NCI-H2107 treated with DMSO at 0.1 percent for 48 hours (cell line): ENCODE data around the gene TSFM.
"Not testable (repeated sequence)": the region's sequence is repeated elsewhere in the genome, so short reads cannot be mapped to it uniquely, and the experiment has no call there.

Experiments used
- DNase-seq: peaks from one replicate; lab custom pipeline; 2025; ENCODE audit not compliant: unreplicated experiment; lab: John Stamatoyannopoulos, UW

Gene TSFM

GRCh38 chr12:57813971-57814772 lies 31.6 kb downstream of the TSFM start:
- no peak for DNase-seq

- DNase-seq = peak; percentile 95
Observed at GRCh38 chr12:57815177-57816000, 32.8 kb downstream of the TSFM start.

GRCh38 chr12:57816001-57816854 lies 33.6 kb downstream of the TSFM start:
- no peak for DNase-seq

GRCh38 chr12:57816855-57817151 lies 34.2 kb downstream of the TSFM start:
- DNase-seq = no peak

- DNase-seq = no peak
Observed at GRCh38 chr12:57817261-57817989, 34.8 kb downstream of the TSFM start.

- DNase-seq = not testable (repeated sequence)
Observed at GRCh38 chr12:57817990-57818331, 35.4 kb downstream of the TSFM start.

GRCh38 chr12:57820119-57820518 lies 37.5 kb downstream of the TSFM start:
- DNase-seq = not testable (repeated sequence)

GRCh38 chr12:57821015-57821414 lies 38.4 kb downstream of the TSFM start:
- DNase-seq = not testable (repeated sequence)

GRCh38 chr12:57821474-57822214 lies 39.1 kb downstream of the TSFM start:
- DNase-seq = no peak

- no peak for DNase-seq
Observed at GRCh38 chr12:57822392-57823130, 40.0 kb downstream of the TSFM start.

- DNase-seq = no peak
Observed at GRCh38 chr12:57823131-57823907, 40.7 kb downstream of the TSFM start.

- no peak for DNase-seq
Observed at GRCh38 chr12:57823908-57824640, 41.5 kb downstream of the TSFM start.

- DNase-seq = no peak
Observed at GRCh38 chr12:57825451-57825850, 42.9 kb downstream of the TSFM start.

GRCh38 chr12:57826400-57826799 lies 43.8 kb downstream of the TSFM start:
- no peak for DNase-seq

- DNase-seq = no peak
Observed at GRCh38 chr12:57826966-57827365, 44.4 kb downstream of the TSFM start.

GRCh38 chr12:57829025-57829777 lies 46.6 kb downstream of the TSFM start:
- no peak for DNase-seq

GRCh38 chr12:57830393-57830792 lies 47.8 kb downstream of the TSFM start:
- DNase-seq = no peak
